HepG2 (cell line): Measurements from ENCODE around the gene SF3A2. TPM values are rescaled to one million over a fixed set of nuclear protein-coding genes. Genes with fewer than 3 reads are reported as not detected.

Source experiments
- BORCS8-MEF2B ChIP-seq: sonication (generic); formaldehyde crosslinking; IDR thresholded peaks from 2 replicates; pipeline ENCODE4 v1.8.0; 2022; ENCODE audit warnings: mild to moderate bottlenecking, missing genetic modification reagents
- ETV5 ChIP-seq: IDR thresholded peaks from 2 replicates; pipeline ENCODE4 v1.6.1; 2018; ENCODE audit warnings: missing biosample characterization, missing genetic modification reagents, inconsistent platforms, borderline replicate concordance
- GFI1 ChIP-seq: sonication (generic); formaldehyde crosslinking; IDR thresholded peaks from 2 replicates; pipeline ENCODE4 v1.5.0; 2020; ENCODE audit warnings: missing genetic modification reagents, mild to moderate bottlenecking, borderline replicate concordance
- HDAC1 ChIP-seq: sonication (generic); formaldehyde crosslinking; IDR thresholded peaks from 2 replicates; pipeline ENCODE4 v1.5.1; 2020; ENCODE audit warnings: mild to moderate bottlenecking, missing genetic modification reagents
- HOXD1 ChIP-seq: sonication (generic); formaldehyde crosslinking; IDR thresholded peaks from 2 replicates; pipeline ENCODE4 v1.5.0; 2020; ENCODE audit warnings: missing genetic modification reagents
- MATR3 ChIP-seq: sonication (generic); formaldehyde crosslinking; IDR thresholded peaks from 2 replicates; pipeline ENCODE4 v1.4.0; 2020; ENCODE audit warnings: missing genetic modification reagents
- MTF1 ChIP-seq: sonication (generic); formaldehyde crosslinking; IDR thresholded peaks from 2 replicates; pipeline ENCODE4 v1.5.0; 2020; ENCODE audit warnings: missing genetic modification reagents
- PCBP1 ChIP-seq: fragments of 200-400 bp; formaldehyde crosslinking; IDR thresholded peaks from 2 replicates; pipeline ENCODE4 v1.6.1; 2017; ENCODE audit warnings: mild to moderate bottlenecking, low read depth, low read length, borderline replicate concordance
- RAD21 ChIP-seq: fragments of 450-650 bp; formaldehyde crosslinking; IDR thresholded peaks from 2 replicates; pipeline ENCODE4 v1.5.0; 2020; ENCODE audit warnings: mild to moderate bottlenecking
- SUZ12 ChIP-seq: fragments of 150-350 bp; IDR thresholded peaks from 2 replicates; pipeline ENCODE4 v1.6.1; 2014; ENCODE audit warnings: low read depth, low read length
- YY1 ChIP-seq: IDR thresholded peaks from 2 replicates; pipeline ENCODE4 v1.6.1; 2011; ENCODE audit warnings: low read length, low read depth, moderate library complexity, mild to moderate bottlenecking; ENCODE audit not compliant: insufficient read depth, insufficient replicate concordance
- ZBTB7B ChIP-seq: sonication (generic); formaldehyde crosslinking; IDR thresholded peaks from 2 replicates; pipeline ENCODE4 v1.4.0; 2020; ENCODE audit warnings: missing genetic modification reagents
- ZBTB8A ChIP-seq: sonication (generic); formaldehyde crosslinking; IDR thresholded peaks from 2 replicates; pipeline ENCODE4 v1.4.0; 2020; ENCODE audit warnings: mild to moderate bottlenecking, low read depth, missing genetic modification reagents, borderline replicate concordance
- ZFP37 ChIP-seq: sonication (generic); formaldehyde crosslinking; IDR thresholded peaks from 2 replicates; pipeline ENCODE4 v1.4.0; 2020; ENCODE audit warnings: missing genetic modification reagents, borderline replicate concordance
- ZNF10 ChIP-seq: sonication (generic); formaldehyde crosslinking; IDR thresholded peaks from 2 replicates; pipeline ENCODE4 v1.4.0; 2020; ENCODE audit warnings: mild to moderate bottlenecking, low read depth, missing genetic modification reagents, borderline replicate concordance
- ZNF234 ChIP-seq: sonication (generic); formaldehyde crosslinking; conservative IDR thresholded peaks from 2 replicates; pipeline ENCODE4 v1.5.1; 2020; ENCODE audit warnings: mild to moderate bottlenecking, missing genetic modification reagents
- ZNF331 ChIP-seq: sonication (generic); formaldehyde crosslinking; IDR thresholded peaks from 2 replicates; pipeline ENCODE4 v1.4.0; 2020; ENCODE audit warnings: missing genetic modification reagents
- ZNF569 ChIP-seq: sonication (generic); formaldehyde crosslinking; IDR thresholded peaks from 2 replicates; pipeline ENCODE4 v1.5.0; 2020; ENCODE audit warnings: mild to moderate bottlenecking, missing genetic modification reagents, moderate library complexity, borderline replicate concordance
- ZNF674 ChIP-seq: sonication (generic); formaldehyde crosslinking; IDR thresholded peaks from 2 replicates; pipeline ENCODE4 v1.5.0; 2020; ENCODE audit warnings: low read depth, mild to moderate bottlenecking, missing genetic modification reagents
- ZNF83 ChIP-seq: sonication (generic); formaldehyde crosslinking; IDR thresholded peaks from 2 replicates; pipeline ENCODE4 v1.4.0; 2020; ENCODE audit warnings: missing genetic modification reagents, mild to moderate bottlenecking, borderline replicate concordance
- polyA plus RNA-seq, 8 experiments: library from polyadenylated mRNA; depleted of rRNA in 3 of 8; stranded (reverse) in 7 of 8; unstranded in 1 of 8; fragments of >200 nt; fragmentation: Illumina TruSeq in 4 of 8; extraction: Trizol in 4 of 8; gene quantifications; 2 replicates each; pipeline versions ENCODE4 v1.2.1 to v1.2.3, GENCODE V29; 2011 to 2016; ENCODE audit warnings: low read depth in 4 of 8, missing spikeins in 1 of 8, mixed read lengths in 1 of 8; ENCODE audit not compliant: insufficient read depth in 1 of 8
- total RNA-seq, 5 experiments: library from RNA; depleted of rRNA; stranded (reverse); fragments of >200 nt; fragmentation: Illumina TruSeq; extraction: Trizol; gene quantifications; 2 replicates each; pipeline ENCODE4 v1.2.3, GENCODE V29; 2016; ENCODE audit warnings: low read depth in 1 of 5
- TF ChIP-seq, protein P1 (sequence below): IDR thresholded peaks from 2 replicates; pipeline ENCODE4 v1.6.1; 2018; ENCODE audit warnings: missing genetic modification reagents, mild to moderate bottlenecking, missing compliant biosample characterization
- TF ChIP-seq, protein P2 (sequence below): sonication (generic); formaldehyde crosslinking; IDR thresholded peaks from 2 replicates; pipeline ENCODE4 v1.5.1; 2020; ENCODE audit warnings: mild to moderate bottlenecking, missing genetic modification reagents, borderline replicate concordance

Gene SF3A2
- total and polyA plus RNA-seq, 2 of the 13 experiments (the other 11 are each of a cell fraction or from before 2014, with no cell fraction given): 8.6 to 8.8 TPM

DNA sequence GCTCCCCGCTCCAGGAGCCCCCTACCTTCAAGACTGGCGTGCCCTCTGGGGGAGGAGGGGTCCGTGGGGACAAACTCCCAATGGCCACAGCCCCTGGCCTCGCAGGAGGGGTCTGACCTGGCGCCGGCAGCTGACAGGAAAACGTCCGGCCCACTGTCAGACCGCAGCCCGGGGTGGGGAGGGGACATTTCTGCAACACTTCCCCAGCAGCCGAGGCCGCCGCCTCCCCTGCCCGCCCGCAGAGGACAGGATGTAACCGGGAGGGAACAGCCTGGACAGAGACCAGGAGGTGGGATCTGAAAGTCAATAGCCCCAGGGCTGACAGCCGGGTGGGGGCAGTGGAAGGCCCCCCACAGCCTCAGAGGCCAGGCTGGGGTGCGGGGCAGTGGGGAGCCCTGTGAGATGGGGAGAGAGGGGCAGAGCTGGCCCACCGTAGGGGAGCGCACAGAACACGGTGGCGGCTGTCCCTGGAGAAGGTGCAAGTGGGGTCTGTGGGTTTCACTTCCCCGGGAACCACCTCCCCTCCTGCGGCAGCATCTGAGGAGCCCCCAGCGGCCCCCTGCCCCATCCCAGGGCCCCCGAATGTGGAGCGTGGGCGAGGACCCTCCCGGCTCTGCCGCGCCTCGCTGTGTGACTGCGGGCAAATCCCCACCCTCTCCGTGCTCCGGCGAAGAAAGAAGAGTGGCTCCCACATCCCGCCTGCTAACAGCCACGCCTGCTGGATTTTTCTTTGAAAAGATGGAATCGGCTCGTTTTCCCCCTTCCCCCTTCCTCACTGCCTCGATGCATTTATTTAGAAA is 45.6 kb downstream of the SF3A2 start, which contains the start of gene PEAK3 (continued):
- TF ChIP-seq ZFP37 (CRISPR knock-in tag) (no peak), BORCS8-MEF2B (CRISPR knock-in tag) (no peak), ZNF569 (CRISPR knock-in tag) (no peak), ZNF234 (CRISPR knock-in tag) (no peak), RAD21 (no peak), SUZ12 (no peak), HOXD1 (no peak), ZNF10 (CRISPR knock-in tag) (no peak), ZBTB7B (CRISPR knock-in tag) (0 out of 2 replicates have a peak, but pooled peaks have one; percentile 30), ZBTB8A (CRISPR knock-in tag) (no peak), ZNF83 (no peak), PCBP1 (no peak), YY1 (no peak), GFI1 (CRISPR knock-in tag) (no peak), ETV5 (CRISPR knock-in tag) (peak; percentile 47; the same call in 1 of the 2 replicates), ZNF331 (no peak), HDAC1 (peak; percentile 32; the same call in 1 of the 2 replicates), MTF1 (CRISPR knock-in tag) (no peak), MATR3 (CRISPR knock-in tag) (no peak), ZNF674 (CRISPR knock-in tag) (no peak)
- TF ChIP-seq, protein P1, sequence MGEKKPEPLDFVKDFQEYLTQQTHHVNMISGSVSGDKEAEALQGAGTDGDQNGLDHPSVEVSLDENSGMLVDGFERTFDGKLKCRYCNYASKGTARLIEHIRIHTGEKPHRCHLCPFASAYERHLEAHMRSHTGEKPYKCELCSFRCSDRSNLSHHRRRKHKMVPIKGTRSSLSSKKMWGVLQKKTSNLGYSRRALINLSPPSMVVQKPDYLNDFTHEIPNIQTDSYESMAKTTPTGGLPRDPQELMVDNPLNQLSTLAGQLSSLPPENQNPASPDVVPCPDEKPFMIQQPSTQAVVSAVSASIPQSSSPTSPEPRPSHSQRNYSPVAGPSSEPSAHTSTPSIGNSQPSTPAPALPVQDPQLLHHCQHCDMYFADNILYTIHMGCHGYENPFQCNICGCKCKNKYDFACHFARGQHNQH (CRISPR knock-in tag): no peak
- TF ChIP-seq, protein P2, sequence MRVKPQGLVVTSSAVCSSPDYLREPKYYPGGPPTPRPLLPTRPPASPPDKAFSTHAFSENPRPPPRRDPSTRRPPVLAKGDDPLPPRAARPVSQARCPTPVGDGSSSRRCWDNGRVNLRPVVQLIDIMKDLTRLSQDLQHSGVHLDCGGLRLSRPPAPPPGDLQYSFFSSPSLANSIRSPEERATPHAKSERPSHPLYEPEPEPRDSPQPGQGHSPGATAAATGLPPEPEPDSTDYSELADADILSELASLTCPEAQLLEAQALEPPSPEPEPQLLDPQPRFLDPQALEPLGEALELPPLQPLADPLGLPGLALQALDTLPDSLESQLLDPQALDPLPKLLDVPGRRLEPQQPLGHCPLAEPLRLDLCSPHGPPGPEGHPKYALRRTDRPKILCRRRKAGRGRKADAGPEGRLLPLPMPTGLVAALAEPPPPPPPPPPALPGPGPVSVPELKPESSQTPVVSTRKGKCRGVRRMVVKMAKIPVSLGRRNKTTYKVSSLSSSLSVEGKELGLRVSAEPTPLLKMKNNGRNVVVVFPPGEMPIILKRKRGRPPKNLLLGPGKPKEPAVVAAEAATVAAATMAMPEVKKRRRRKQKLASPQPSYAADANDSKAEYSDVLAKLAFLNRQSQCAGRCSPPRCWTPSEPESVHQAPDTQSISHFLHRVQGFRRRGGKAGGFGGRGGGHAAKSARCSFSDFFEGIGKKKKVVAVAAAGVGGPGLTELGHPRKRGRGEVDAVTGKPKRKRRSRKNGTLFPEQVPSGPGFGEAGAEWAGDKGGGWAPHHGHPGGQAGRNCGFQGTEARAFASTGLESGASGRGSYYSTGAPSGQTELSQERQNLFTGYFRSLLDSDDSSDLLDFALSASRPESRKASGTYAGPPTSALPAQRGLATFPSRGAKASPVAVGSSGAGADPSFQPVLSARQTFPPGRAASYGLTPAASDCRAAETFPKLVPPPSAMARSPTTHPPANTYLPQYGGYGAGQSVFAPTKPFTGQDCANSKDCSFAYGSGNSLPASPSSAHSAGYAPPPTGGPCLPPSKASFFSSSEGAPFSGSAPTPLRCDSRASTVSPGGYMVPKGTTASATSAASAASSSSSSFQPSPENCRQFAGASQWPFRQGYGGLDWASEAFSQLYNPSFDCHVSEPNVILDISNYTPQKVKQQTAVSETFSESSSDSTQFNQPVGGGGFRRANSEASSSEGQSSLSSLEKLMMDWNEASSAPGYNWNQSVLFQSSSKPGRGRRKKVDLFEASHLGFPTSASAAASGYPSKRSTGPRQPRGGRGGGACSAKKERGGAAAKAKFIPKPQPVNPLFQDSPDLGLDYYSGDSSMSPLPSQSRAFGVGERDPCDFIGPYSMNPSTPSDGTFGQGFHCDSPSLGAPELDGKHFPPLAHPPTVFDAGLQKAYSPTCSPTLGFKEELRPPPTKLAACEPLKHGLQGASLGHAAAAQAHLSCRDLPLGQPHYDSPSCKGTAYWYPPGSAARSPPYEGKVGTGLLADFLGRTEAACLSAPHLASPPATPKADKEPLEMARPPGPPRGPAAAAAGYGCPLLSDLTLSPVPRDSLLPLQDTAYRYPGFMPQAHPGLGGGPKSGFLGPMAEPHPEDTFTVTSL (CRISPR knock-in tag): no peak
